ENCODE results near the gene CRCP.

DNA sequence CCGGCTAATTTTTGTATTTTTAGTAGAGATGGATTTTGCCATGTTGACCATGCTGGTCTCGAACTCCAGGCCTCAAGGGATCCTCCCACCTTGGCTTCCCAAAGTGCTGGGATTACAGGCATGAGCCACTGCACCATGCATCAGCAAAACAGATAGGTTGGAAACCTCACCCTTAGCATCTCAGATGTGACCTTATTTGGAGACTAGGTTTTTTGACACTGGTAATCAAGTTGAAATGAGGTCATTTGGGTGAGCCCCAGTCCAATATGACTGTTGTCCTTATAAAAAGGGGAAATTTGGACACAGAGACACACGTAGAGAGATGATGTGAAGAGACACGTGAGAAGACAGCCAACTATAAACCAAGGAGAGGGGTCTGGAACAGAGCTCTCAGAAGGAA is 48.0 kb downstream of the CRCP start:
- TF ChIP-seq, protein P1, sequence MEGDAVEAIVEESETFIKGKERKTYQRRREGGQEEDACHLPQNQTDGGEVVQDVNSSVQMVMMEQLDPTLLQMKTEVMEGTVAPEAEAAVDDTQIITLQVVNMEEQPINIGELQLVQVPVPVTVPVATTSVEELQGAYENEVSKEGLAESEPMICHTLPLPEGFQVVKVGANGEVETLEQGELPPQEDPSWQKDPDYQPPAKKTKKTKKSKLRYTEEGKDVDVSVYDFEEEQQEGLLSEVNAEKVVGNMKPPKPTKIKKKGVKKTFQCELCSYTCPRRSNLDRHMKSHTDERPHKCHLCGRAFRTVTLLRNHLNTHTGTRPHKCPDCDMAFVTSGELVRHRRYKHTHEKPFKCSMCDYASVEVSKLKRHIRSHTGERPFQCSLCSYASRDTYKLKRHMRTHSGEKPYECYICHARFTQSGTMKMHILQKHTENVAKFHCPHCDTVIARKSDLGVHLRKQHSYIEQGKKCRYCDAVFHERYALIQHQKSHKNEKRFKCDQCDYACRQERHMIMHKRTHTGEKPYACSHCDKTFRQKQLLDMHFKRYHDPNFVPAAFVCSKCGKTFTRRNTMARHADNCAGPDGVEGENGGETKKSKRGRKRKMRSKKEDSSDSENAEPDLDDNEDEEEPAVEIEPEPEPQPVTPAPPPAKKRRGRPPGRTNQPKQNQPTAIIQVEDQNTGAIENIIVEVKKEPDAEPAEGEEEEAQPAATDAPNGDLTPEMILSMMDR (IDR thresholded peaks at IDR 0.05), result no peak
- no peak for TF ChIP-seq ZFX (IDR thresholded peaks at IDR 0.05; ENCODE audit: borderline replicate concordance)
